ENCODE data around the gene MGST2.

The MGST2 gene

DNA sequence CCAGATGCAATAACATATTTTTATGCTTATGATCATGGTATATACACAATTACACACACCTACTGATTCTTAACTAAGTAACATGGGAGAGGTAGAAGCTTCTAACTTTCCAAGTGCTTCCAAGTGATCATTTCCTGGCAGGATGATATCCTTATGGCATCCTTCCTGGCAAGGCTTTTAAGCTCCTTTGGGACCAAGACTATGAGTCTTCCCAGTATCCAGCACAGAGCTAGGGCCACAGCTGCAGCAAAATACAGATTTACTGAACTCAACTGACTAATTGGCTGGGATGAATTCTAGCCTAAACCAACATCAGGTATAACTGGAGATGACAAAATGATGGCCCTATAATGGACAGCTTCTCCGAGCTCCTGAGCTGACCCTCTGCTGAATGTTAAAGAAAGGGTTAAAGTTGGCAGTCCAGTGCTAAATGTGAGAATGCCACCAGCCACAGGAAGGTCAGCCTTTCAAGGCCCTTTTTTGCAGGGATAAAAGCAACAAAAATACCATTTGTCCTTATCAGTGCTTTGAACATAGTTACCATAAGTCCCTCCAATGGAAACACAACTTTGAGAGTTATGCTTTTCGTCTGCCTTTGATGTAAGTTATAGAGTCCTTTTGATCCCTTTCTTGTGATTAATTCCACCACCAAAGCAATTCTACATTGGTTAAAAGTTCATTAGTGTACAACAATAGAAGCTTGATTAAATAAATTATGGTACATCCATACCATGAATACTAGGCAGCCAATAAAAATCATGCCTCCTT lies 73.4 kb downstream of the MGST2 start:
- DNase-seq (ENCODE audit: low read depth) = no peak

DNA sequence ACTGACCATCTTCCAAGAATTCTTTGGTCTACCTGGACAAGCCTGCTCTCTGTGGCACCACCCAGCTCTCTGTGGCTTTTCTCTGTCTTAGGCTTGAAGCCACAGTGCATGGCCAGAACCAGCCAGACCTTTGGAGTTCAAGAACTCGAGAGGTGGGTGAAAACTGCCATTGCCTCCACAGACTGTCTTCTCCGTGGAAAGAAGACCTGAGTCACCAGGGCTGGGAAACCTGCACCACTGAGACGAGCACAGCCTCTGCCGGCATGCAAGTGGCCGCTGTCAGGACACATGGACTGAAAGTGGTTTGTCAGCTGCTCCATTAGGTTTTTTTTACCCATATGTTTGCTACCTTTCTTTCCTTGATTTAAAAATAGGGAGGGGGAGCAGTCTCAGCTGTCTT lies 74.5 kb downstream of the MGST2 start:
- no peak for DNase-seq (ENCODE audit: low read depth)

DNA sequence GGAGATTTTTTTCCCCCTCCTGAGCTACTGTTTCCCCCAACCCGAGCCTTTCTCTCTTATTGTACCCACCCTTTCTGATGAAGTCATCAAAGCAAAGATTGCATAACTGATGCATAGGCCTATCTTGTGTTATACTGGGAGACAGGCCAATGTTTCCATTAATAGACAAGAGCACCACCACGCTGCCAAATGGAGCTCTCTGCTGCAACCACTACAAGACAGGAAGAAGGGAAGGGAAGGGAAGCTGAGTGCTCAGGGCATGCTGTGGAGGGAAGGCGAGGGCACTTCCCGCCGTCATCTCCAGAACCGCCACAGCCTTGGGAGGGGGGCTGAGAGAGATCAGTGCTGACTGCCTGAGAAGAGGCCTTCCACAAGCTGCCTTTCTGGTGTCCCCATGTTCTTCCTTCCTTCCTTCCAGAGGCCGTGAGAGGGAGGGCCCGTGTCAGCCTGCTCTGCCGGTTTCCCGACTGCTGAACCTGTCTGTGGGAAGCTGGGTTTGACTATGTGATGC lies 75.0 kb downstream of the MGST2 start:
- DNase-seq (ENCODE audit: low read depth) = no peak

DNA sequence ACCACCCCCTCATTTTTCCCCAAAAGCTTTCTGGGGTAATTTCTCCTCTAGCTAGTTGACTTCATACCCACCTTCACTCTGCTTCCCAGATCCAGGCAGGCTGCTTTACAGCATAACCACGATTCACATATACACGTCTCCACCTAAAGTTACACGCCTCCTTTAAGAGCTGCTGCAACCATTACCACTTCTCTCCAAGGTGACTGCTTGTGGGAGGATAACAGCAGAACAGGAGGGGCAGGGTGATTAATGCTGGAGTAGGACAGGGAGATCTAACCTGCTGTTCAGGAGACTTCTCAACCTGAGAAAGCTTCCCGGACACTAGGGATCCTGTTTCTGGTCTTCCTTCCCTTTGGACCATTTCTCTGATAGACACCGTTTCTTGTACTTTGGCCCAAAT lies 77.4 kb downstream of the MGST2 start:
- DNase-seq (ENCODE audit: low read depth) = no peak

DNA sequence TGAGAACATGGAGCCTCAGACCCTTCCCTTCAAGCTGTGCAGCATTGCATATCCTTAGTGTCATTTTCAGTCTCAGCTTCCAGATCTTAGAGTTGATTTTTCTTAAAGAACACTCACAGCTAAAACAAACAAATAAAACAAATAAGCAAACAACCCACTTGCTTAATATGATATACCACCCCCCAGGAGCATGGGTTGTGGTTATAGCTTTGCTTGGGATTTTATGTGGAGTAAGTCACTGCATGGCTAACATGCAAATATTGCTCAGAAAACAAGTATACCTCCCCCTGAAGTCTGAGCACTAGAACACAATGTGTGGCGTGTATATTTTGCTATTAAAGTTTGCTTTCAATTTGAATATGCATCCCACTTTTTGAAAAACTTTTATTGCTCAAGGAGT lies 78.6 kb downstream of the MGST2 start:
- no peak for DNase-seq (ENCODE audit: low read depth)

DNA sequence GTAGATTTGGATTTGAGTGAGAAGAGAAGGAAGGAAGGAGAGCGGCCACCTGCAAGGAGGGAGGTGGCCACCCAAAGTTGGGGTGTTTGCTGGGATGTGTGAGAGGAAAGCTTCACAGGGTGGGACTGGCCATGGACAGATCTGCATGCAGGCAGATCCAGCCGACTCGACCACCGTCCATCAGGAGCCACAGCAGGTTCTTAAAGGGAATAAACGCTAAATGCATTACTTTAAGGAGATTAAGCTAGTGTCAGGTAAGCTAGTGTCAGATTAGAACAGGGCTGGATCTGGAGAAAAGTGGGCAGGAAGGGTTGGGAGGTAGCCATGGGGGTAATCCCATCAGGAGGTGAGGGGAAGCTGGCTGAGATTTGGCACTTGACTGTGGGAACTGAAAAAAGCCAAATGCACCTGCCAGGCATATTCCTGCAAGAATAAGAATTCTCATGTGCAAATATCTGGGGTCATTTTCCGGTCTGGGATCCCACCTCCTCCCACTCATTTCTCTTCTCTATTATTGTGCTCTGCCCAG lies 79.6 kb downstream of the MGST2 start:
- no peak for DNase-seq (ENCODE audit: low read depth)

DNA sequence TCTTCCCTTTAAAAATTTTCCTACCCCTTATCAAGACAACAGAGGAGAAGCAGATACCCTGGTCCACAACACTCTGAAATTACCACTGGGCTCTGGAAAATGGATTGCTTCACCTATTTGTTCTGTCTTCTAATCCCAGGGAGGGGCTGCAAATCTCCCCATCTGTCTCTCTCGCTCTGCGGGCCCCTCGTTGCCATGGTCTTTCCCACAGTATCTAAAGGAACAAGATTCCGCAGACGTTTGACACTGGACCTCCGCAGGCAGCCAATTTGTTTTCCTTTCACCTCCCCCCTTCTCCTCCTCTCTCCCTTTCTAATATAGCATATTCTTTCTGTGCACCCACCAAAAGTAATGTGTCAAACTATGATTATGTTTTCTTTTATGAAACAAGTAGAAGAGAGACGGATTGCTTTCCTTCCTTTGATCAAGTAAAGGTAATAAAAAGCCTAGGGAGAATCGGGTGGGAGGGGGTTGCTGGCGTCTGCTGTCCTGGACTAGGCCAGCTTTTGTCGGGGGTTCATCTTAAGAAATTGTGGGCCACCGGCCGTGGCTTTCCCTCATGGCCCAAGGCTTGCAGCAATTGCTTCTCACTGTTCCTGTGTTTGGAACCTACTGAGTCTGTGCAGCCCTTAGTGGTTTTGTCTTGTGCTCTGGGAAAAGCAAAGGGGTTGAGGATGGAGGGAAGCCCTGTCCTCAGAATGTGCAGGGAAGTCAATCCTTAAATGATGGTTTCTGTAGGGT lies 81.0 kb downstream of the MGST2 start:
- no peak for DNase-seq (ENCODE audit: low read depth)

DNA sequence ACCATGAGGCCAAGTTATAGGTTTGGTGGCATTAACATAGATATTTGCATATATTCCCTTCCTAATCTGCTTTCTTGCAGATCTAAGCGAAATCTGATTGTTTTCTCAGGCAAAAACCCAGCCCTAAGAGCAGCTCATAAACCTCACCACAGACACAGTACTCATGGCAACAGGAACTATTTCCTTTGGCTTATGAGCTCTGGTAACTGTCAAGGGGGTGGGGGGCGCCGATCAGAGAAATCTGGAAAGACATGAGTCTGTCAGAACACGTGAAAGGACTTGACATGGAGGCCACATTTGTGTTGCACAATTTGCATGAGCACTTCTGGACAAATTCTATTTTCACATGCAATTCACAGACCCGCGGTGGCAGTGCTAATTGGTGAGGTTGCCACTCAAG lies 83.7 kb downstream of the MGST2 start:
- DNase-seq (ENCODE audit: low read depth) = no peak

DNA sequence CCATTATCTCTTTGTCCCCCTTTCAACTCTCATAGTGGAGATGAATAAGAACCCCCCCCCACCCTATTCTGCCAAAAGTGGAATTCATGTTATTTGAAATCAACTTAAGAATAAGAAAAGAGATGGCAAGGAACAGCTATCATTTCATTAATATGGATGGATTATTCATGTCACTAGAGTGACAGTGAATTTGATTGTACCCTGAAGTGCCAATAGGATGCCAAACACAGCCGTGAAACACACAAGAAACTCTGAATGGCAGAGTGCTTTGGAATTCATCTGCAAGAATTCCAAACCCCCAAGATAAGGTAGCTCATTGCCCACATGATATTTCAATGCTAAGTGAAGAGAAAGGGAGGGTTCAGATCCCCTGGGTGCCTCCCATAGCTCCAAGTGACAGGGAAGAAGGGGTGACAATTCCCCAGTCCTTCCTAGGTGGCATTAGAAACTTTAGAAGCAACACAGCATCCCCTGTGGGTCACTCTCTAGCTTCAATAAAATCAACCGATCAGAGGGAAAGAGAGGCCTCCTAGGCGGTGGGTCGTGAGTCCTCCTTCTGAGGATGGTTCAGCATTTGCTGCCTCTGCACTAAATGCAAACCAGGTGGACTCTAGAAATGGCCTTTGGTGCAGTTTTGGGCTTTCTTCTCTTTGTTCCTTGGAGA lies 84.3 kb downstream of the MGST2 start:
- no peak for DNase-seq (ENCODE audit: low read depth)

DNA sequence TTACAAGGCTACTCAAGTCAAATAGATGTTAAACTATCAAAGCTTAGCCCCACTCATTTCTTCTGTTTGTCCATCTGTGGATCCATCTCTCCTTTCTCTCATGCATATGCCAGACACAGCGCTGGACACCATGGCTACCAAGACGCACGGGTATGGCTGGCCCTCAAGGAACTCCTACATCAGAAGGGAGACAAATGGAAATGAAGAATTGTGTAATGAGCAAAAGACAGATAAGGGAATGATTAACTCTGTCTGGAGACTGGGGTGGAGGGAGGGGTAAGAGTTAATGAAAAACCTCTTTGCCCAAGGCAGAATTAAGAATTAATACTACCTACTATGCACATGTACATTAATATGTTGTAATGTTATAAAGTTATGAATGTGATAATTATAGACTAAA lies 88.1 kb downstream of the MGST2 start:
- no peak for DNase-seq (ENCODE audit: low read depth)
